ENCODE results near the gene PDPK1. TPM values are rescaled to one million over a fixed set of nuclear protein-coding genes. Genes with fewer than 3 reads are reported as not detected.
"Not testable (repeated sequence)": the region's sequence is repeated elsewhere in the genome, so short reads cannot be mapped to it uniquely, and the experiment has no call there.

PDPK1 gene
- total RNA-seq, 1 experiment from 2014 or later: 32.3 TPM

- Mint-ChIP-seq H3K4me1 (ENCODE audit: insufficient read depth, unreplicated experiment) (peaks cover 11% of the 10 kb centered on the region), H3K4me3 (ENCODE audit: unreplicated experiment) (peak overlapping the region; percentile 76)
- intact Hi-C loops (cut with micrococcal nuclease); H3K27me3 Mint-ChIP-seq (ENCODE audit: insufficient read depth, unreplicated experiment); DNase-seq (ENCODE audit: unreplicated experiment); BruUV-seq (replicated peaks); H3K36me3 Mint-ChIP-seq (ENCODE audit: insufficient read depth, unreplicated experiment); H3K27ac Mint-ChIP-seq (ENCODE audit: low read depth, unreplicated experiment); H3K9me3 Mint-ChIP-seq (ENCODE audit: unreplicated experiment); POLR2A ChIA-PET: not testable (repeated sequence)
- CTCF ChIA-PET: interaction anchor here (0.7 kb wide), 1 partner anchor 48 kb away, joined by 5 read pairs; no protein-coding TSS in a partner anchor
These were observed 2.1 kb downstream of the PDPK1 start for GRCh38 chr16:2539845-2540458.

GRCh38 chr16:2540912-2541311, 3.1 kb downstream of the PDPK1 start:
- POLR2A ChIA-PET; H3K27me3 Mint-ChIP-seq (ENCODE audit: insufficient read depth, unreplicated experiment); CTCF ChIA-PET; DNase-seq (ENCODE audit: unreplicated experiment); intact Hi-C loops (cut with micrococcal nuclease); BruUV-seq (replicated peaks); H3K9me3 Mint-ChIP-seq (ENCODE audit: unreplicated experiment); H3K27ac Mint-ChIP-seq (ENCODE audit: low read depth, unreplicated experiment); H3K4me3 Mint-ChIP-seq (ENCODE audit: unreplicated experiment): not testable (repeated sequence)
- Mint-ChIP-seq H3K4me1 (ENCODE audit: insufficient read depth, unreplicated experiment) (peaks cover 11% of the 10 kb centered on the region), H3K36me3 (ENCODE audit: insufficient read depth, unreplicated experiment) (peaks cover 16% of the 10 kb centered on the region)

- H3K4me3 Mint-ChIP-seq (ENCODE audit: unreplicated experiment); POLR2A ChIA-PET; H3K9me3 Mint-ChIP-seq (ENCODE audit: unreplicated experiment); H3K27ac Mint-ChIP-seq (ENCODE audit: low read depth, unreplicated experiment); DNase-seq (ENCODE audit: unreplicated experiment); H3K27me3 Mint-ChIP-seq (ENCODE audit: insufficient read depth, unreplicated experiment); BruUV-seq (replicated peaks); CTCF ChIA-PET; intact Hi-C loops (cut with micrococcal nuclease): not testable (repeated sequence)
- Mint-ChIP-seq H3K36me3 (ENCODE audit: insufficient read depth, unreplicated experiment) (peaks cover 16% of the 10 kb centered on the region), H3K4me1 (ENCODE audit: insufficient read depth, unreplicated experiment) (peaks cover 11% of the 10 kb centered on the region)
These were observed 3.6 kb downstream of the PDPK1 start for GRCh38 chr16:2541409-2541808.

GRCh38 chr16:2543771-2544170, 6.0 kb downstream of the PDPK1 start:
- DNase-seq (ENCODE audit: unreplicated experiment); H3K27me3 Mint-ChIP-seq (ENCODE audit: insufficient read depth, unreplicated experiment); H3K9me3 Mint-ChIP-seq (ENCODE audit: unreplicated experiment); H3K27ac Mint-ChIP-seq (ENCODE audit: low read depth, unreplicated experiment); intact Hi-C loops (cut with micrococcal nuclease); BruUV-seq (replicated peaks); H3K4me1 Mint-ChIP-seq (ENCODE audit: insufficient read depth, unreplicated experiment); POLR2A ChIA-PET; H3K4me3 Mint-ChIP-seq (ENCODE audit: unreplicated experiment): not testable (repeated sequence)
- peaks cover 16% of the 10 kb centered on the region for H3K36me3 Mint-ChIP-seq (ENCODE audit: insufficient read depth, unreplicated experiment)
- CTCF ChIA-PET: interaction anchor here (0.6 kb wide), 1 partner anchor 113 kb away, joined by 3 read pairs; no protein-coding TSS in a partner anchor

GRCh38 chr16:2550283-2550878, 12.6 kb downstream of the PDPK1 start:
- H3K4me3 Mint-ChIP-seq (ENCODE audit: unreplicated experiment); H3K36me3 Mint-ChIP-seq (ENCODE audit: insufficient read depth, unreplicated experiment); H3K27ac Mint-ChIP-seq (ENCODE audit: low read depth, unreplicated experiment); POLR2A ChIA-PET; CTCF ChIA-PET; H3K9me3 Mint-ChIP-seq (ENCODE audit: unreplicated experiment); intact Hi-C loops (cut with micrococcal nuclease); DNase-seq (ENCODE audit: unreplicated experiment); H3K4me1 Mint-ChIP-seq (ENCODE audit: insufficient read depth, unreplicated experiment); BruUV-seq (replicated peaks); H3K27me3 Mint-ChIP-seq (ENCODE audit: insufficient read depth, unreplicated experiment): not testable (repeated sequence)

- intact Hi-C loops (cut with micrococcal nuclease); DNase-seq (ENCODE audit: unreplicated experiment); H3K9me3 Mint-ChIP-seq (ENCODE audit: unreplicated experiment); H3K27me3 Mint-ChIP-seq (ENCODE audit: insufficient read depth, unreplicated experiment); POLR2A ChIA-PET; H3K4me3 Mint-ChIP-seq (ENCODE audit: unreplicated experiment); H3K36me3 Mint-ChIP-seq (ENCODE audit: insufficient read depth, unreplicated experiment); H3K27ac Mint-ChIP-seq (ENCODE audit: low read depth, unreplicated experiment); BruUV-seq (replicated peaks); H3K4me1 Mint-ChIP-seq (ENCODE audit: insufficient read depth, unreplicated experiment): not testable (repeated sequence)
- CTCF ChIA-PET: interaction anchor here (0.6 kb wide), 1 partner anchor 98 kb away, joined by 3 read pairs; no protein-coding TSS in a partner anchor
These were observed 13.6 kb downstream of the PDPK1 start for GRCh38 chr16:2551420-2551889.

GRCh38 chr16:2554709-2555425, 17.0 kb downstream of the PDPK1 start:
- CTCF ChIA-PET; POLR2A ChIA-PET; H3K4me3 Mint-ChIP-seq (ENCODE audit: unreplicated experiment); H3K4me1 Mint-ChIP-seq (ENCODE audit: insufficient read depth, unreplicated experiment); H3K27ac Mint-ChIP-seq (ENCODE audit: low read depth, unreplicated experiment); DNase-seq (ENCODE audit: unreplicated experiment); intact Hi-C loops (cut with micrococcal nuclease); H3K27me3 Mint-ChIP-seq (ENCODE audit: insufficient read depth, unreplicated experiment); H3K9me3 Mint-ChIP-seq (ENCODE audit: unreplicated experiment); H3K36me3 Mint-ChIP-seq (ENCODE audit: insufficient read depth, unreplicated experiment): not testable (repeated sequence)
- TSS peak; percentile 40 for BruUV-seq (replicated peaks)

- intact Hi-C loops (cut with micrococcal nuclease); BruUV-seq (replicated peaks): not testable (repeated sequence)
These were observed 19.3 kb downstream of the PDPK1 start for GRCh38 chr16:2557150-2557549.

GRCh38 chr16:2560131-2560797, 22.4 kb downstream of the PDPK1 start:
- not testable (repeated sequence) for DNase-seq (ENCODE audit: unreplicated experiment)

More at GRCh38 chr16:2557150-2557549, 19.3 kb downstream of the PDPK1 start:
- CTCF ChIA-PET; H3K27me3 Mint-ChIP-seq (ENCODE audit: insufficient read depth, unreplicated experiment); H3K4me1 Mint-ChIP-seq (ENCODE audit: insufficient read depth, unreplicated experiment); DNase-seq (ENCODE audit: unreplicated experiment); H3K36me3 Mint-ChIP-seq (ENCODE audit: insufficient read depth, unreplicated experiment); H3K4me3 Mint-ChIP-seq (ENCODE audit: unreplicated experiment); POLR2A ChIA-PET; H3K9me3 Mint-ChIP-seq (ENCODE audit: unreplicated experiment); H3K27ac Mint-ChIP-seq (ENCODE audit: low read depth, unreplicated experiment): not testable (repeated sequence)

More at GRCh38 chr16:2560131-2560797, 22.4 kb downstream of the PDPK1 start:
- H3K27me3 Mint-ChIP-seq (ENCODE audit: insufficient read depth, unreplicated experiment); H3K9me3 Mint-ChIP-seq (ENCODE audit: unreplicated experiment); H3K36me3 Mint-ChIP-seq (ENCODE audit: insufficient read depth, unreplicated experiment); BruUV-seq (replicated peaks); H3K27ac Mint-ChIP-seq (ENCODE audit: low read depth, unreplicated experiment); H3K4me3 Mint-ChIP-seq (ENCODE audit: unreplicated experiment); H3K4me1 Mint-ChIP-seq (ENCODE audit: insufficient read depth, unreplicated experiment); CTCF ChIA-PET; intact Hi-C loops (cut with micrococcal nuclease); POLR2A ChIA-PET: not testable (repeated sequence)

Data from MCF 10A (cell line).